ENCODE data around the gene AUTS2.

Gene AUTS2

DNA sequence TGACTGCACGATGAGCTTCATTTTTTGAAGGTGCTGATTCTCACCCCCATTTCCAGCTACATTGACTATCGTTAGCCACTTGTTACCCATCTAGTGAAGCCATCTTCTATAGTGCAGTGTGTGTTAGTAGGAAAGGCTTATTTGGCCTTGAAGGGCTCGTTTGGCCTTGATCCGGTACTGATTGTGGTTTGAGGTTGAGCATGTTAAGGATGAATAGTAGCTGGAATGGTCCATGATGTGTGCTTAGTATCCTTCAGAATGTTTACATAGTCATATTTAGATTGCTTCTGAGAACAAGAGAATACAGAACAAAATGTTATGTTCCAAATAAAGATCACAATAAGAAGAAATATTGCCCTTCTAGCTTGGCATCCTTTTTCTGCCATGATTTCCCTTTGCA lies 591.5 kb downstream of the AUTS2 start:
- no peak for DNase-seq (ENCODE audit: low spot score)

DNA sequence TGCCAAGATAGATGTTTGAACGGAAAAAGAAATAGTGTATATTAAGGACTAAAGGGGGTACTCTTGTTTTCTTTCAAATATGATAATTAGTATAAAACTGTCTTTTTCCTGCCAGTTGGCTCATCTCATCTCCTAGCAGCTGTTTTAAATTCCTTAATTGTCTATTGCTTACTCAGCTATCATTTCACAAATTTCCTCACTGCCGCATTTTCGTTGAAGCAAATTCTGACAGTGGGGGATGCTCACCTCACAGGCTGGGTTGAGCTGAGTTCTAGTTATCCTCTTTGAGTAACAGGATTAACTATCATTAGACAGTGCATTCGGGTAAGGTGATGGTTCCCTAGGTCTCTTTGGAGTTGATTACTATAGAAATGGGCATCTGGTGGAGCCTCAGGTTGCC lies 592.0 kb downstream of the AUTS2 start:
- no peak for DNase-seq (ENCODE audit: low spot score)

DNA sequence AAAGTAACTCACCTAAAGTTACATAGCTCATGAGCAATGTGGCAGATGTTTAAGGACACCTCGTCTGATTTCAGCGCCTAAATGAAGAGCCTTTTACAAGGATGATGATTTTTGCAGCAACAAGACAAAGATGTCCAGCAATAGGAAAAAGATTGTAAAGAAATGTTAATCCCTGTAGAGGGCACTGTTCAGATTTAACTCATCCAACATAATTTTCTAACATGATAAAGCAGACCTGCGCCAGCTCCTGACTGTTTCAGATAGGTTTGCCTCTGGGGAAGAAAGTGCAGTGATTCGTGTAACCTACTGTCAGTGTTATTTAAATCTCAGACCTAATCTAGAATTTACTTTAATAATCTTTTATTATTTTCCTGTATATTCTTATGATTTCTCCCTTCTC lies 595.2 kb downstream of the AUTS2 start:
- no peak for DNase-seq (ENCODE audit: low spot score)

GRCh38 chr7:70208236-70209063 lies 610.2 kb downstream of the AUTS2 start:
- DNase-seq (ENCODE audit: low spot score) = no peak

DNA sequence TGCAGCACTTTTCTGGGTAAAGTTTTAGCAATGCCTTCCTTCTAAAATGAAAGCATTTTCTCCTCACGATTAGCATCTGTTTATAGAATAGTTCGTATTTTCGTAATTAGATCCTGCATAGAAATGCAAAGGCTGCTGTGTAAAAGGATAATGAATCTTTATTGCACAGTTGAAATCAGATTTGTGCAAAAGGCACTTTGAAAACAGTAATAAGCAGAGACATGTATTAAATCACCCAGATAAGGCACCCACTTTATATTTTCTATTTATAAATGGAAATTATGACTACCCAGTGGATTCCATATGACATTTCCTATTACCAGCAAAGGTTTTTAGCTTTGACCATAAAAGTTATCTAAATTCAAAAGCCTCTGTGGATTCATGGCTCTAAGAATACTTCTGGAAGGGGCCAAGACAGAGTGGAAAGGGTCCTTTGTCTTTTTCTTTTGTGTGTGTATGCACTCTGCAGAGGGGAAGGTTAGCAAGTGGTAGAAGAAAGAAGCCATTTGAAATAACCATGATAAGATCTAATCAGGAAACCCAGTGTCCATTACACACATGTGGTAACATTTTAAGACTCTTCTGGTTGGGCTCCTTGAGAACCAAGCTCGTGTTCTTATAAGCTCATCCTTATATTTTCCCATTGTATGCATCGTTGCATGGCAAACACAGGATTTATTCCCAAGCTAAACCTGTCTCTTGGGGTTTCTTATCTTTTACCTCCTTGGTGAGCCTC lies 612.1 kb downstream of the AUTS2 start:
- no peak for DNase-seq (ENCODE audit: low spot score)

GRCh38 chr7:70210936-70211310 lies 612.6 kb downstream of the AUTS2 start:
- DNase-seq (ENCODE audit: low spot score) = no peak

- DNase-seq (ENCODE audit: low spot score) = no peak
These were observed 614.0 kb downstream of the AUTS2 start for GRCh38 chr7:70212281-70212680.

DNA sequence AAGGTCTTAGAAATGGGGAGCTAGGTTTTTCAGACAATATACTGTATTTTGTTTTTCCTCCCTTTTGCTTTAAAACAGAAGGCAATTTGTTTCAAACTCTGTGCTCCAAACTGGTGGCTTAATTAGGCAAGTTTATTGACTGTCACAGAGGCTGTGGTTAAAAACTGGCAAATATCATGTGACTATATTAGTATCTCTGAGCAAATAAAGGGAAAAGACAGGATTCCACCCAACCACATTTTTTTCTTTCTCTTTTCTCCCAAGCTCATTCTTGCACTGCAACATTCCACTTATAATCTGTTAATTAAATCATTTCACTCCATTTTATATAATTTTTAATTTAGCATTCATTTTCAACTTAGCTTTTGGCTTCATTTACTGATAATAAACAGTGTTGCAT lies 615.8 kb downstream of the AUTS2 start:
- no peak for DNase-seq (ENCODE audit: low spot score)

GRCh38 chr7:70215491-70215890 lies 617.2 kb downstream of the AUTS2 start:
- no peak for DNase-seq (ENCODE audit: low spot score)

DNA sequence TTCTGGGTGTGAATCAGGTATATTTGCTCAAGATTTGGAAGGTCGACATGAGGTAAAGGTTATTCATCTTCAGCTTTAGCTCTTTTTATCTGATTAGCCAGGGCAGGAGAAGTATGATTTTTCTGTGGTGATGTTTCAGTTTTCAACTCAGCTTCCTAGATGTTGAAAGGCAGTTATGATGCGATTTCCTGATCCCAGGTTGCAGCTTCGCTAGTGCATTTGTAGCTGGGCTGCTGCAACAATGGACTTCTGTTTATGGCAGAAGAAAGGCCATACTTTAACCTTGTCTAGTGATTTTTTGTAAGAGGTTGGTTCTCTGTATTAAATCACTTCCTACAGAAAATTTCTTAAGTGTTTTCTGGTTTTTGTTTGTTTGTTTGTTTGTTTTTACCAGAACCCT lies 619.3 kb downstream of the AUTS2 start:
- DNase-seq (ENCODE audit: low spot score) = no peak

DNA sequence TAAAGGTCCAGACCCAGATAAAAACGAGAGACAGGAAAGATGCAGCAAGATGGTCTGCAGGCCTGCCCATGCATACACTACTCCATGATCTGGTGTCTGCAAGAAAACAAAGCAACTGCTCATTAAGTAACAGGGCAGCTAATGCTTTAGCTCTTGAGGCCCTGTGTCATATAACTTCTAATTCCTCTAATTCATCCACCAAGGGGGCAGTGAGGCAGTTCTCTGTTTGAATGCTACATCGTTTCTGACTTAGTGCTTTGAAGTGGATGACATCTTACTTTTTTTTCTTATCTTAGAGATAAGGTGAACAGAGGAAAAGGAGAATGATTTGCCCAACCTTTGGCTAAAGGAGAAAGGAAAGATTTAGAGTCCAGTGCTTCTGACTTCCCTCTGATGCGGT lies 619.7 kb downstream of the AUTS2 start:
- no peak for DNase-seq (ENCODE audit: low spot score)

DNA sequence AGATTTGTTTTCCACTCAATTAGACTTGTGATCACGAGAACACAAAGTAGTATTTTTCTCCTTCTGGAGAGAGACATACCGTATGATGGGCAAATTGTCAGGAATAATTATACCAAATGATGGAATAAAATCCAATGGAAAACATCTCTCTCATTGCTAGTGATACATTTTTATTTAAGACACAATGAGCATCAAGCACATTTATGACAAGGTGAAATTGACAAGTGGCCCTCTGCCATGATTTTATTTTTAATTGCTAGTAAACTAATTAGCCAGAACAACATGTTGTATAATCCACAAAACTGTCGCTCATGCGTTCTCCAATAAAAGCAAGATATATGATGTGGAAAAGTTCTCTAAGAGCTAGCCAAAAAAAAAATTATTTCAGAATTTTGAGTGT lies 620.8 kb downstream of the AUTS2 start:
- DNase-seq (ENCODE audit: low spot score) = no peak

- DNase-seq (ENCODE audit: low spot score) = no peak
These were observed 631.0 kb downstream of the AUTS2 start for GRCh38 chr7:70229242-70229641.

- DNase-seq (ENCODE audit: low spot score) = no peak
These were observed 632.5 kb downstream of the AUTS2 start for GRCh38 chr7:70230761-70231160.

GRCh38 chr7:70233776-70234175 lies 635.5 kb downstream of the AUTS2 start:
- no peak for DNase-seq (ENCODE audit: low spot score)

DNA sequence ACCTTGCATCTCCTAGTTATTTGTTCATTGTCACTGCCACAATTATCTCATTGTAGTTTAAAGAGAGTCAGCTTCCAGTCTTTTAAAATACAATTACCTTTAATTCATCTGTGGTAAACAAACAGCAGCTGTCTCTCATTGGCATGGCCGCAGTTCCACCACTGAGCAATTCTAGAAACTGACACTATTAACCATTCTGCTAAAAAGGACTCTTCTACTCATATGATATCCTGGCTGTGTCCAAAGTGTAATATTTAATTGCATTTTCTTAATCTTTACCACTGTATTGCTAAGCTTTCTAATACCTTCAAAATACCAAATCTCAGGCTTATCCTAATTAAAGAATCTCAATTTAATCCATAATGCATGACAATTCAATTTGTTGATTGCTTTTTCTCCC lies 639.0 kb downstream of the AUTS2 start:
- no peak for DNase-seq (ENCODE audit: low spot score)

DNA sequence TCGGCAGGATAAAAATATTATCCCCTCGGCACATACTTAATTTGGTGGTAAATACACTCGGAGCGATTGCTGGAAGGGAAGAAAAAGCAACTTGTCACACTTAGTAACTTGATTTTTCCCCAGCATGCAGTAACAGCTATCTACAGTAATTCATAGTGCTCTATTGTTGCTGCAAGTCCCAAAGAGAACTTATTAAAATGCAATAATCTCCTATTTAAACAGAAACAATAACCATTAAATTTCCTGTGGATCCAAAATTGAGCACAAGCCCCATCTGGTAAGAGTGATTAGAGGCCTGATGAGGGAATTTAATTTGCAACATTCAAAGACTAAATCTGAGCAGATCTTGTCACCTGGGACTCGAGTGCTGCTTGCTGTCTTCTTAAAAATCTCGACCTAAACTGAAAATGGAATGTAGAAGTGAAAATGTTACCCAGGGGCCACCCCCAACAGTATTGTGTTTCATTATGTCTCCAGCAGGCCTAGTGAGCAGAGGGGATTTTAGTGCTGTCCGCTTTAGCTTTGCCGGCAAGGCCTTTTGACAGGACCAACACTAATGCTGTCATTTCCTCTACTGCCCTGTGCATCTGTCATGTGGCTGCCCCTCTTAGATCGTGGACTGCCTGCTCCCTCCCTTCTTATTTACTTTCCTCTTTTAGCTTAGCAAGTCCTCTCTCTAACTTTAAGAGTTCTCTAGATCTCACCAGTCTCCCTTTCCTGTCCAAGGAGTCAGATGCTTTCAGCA lies 639.7 kb downstream of the AUTS2 start:
- no peak for DNase-seq (ENCODE audit: low spot score)

DNA sequence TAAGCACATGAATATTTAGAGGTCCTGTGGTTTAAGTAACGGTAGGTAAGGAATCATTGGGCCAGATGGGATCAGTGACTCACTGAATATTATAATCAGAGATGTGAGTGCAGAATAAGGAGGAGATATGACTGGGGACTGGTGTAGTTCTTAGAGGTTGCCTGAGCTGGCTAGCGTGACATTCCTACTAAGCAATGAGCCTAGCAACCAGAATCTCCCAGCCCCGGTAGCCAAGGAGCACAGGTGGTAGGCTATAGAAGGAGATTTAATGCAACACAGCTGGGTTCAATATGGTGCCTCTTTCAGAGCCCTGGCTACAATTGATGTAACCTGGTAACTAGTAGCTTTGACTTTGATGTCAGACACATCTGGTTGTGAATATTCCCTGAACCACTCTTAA lies 641.6 kb downstream of the AUTS2 start:
- DNase-seq (ENCODE audit: low spot score) = no peak

DNA sequence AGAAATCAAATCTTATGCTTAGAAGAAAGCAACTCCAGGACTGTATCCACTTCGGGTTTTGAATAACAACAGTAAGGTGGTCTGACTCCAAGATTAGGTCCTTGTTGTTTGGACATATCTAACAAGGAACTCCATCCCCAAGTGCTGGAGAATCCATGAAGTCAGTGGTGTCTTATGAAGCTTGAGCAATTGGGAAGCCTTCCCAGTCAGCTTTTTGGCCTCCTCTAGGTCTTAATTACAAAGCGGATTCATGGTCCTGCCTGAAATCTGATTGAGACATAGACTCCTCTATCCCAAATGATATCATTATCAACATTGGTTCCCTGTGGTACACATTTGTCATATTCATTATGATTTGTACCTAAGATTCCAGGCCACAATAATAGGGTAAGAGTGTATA lies 642.6 kb downstream of the AUTS2 start:
- no peak for DNase-seq (ENCODE audit: low spot score)

GRCh38 chr7:70241536-70242175 lies 643.4 kb downstream of the AUTS2 start:
- DNase-seq (ENCODE audit: low spot score) = no peak

GRCh38 chr7:70242826-70243225 lies 644.6 kb downstream of the AUTS2 start:
- DNase-seq (ENCODE audit: low spot score) = no peak

DNA sequence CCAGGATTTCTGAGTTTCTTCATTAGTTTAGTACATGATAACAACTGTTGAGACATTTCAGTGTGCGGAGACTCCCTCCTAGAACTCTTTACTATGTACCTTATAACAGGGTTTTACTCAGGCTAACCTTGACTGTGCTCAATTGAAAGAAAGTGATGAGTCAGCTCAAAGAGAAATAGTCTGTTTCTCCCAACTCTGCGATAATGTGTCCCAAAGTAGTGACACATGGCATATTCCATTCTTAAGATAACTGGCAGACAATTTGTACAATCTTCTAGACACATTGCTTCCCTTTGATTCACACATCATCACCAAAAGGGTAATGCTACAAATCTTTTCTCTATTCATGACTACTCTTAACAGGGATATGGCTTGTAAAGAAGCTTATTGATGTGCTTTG lies 645.2 kb downstream of the AUTS2 start:
- DNase-seq (ENCODE audit: low spot score) = no peak

DNA sequence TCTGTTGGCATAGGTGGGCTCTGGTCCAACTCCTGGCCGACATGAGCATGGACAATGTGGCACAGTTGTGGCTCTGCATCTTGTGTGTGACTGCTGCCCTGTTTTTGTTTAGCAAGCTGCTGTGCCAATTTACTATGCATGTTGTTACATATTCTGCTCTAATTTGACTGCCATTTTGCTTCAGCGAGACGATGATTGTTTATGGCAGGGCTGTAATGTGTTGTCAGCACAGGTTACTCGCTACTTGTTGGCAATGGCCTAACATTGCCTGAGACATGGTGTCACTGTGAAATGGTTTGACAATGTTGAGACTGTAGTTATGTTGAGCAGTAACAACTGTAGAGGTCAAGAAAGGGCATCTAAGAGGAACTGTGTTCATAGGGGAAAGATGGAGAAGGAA lies 659.6 kb downstream of the AUTS2 start:
- DNase-seq (ENCODE audit: low spot score) = no peak
